GM03348 (cell line): ENCODE results near the gene NEURL4.
A peak's percentile ranks its signal among the peaks of the same experiment; 100 is the strongest.

Experiments
- DNase-seq: peaks from one replicate; pipeline ENCODE4 v3.0.0; 2012; ENCODE audit warnings: low spot score

The NEURL4 gene

GRCh38 chr17:7304179-7304578, 25.0 kb downstream of the NEURL4 start:
- DNase-seq = no peak

GRCh38 chr17:7296189-7296861, 32.8 kb downstream of the NEURL4 start:
- peak; percentile 92 for DNase-seq

GRCh38 chr17:7295230-7296180, 33.6 kb downstream of the NEURL4 start:
- DNase-seq = no peak

- peak; percentile 68 for DNase-seq
These were observed 34.5 kb downstream of the NEURL4 start, which contains the start of gene YBX2 for GRCh38 chr17:7294614-7295153. TSS of gene YBX2 (minus strand) at chr17:7294639. CDS start at chr17:7294500, 139 bp downstream.

GRCh38 chr17:7293816-7294613, 35.1 kb downstream of the NEURL4 start:
- no peak for DNase-seq

- DNase-seq = no peak
These were observed 36.0 kb downstream of the NEURL4 start for GRCh38 chr17:7293159-7293558.

- no peak for DNase-seq
These were observed 36.4 kb downstream of the NEURL4 start for GRCh38 chr17:7292729-7293128.

- no peak for DNase-seq
These were observed 36.9 kb downstream of the NEURL4 start for GRCh38 chr17:7292194-7292593.

- no peak for DNase-seq
These were observed 38.5 kb downstream of the NEURL4 start for GRCh38 chr17:7290685-7291084.

- DNase-seq = no peak
These were observed 39.0 kb downstream of the NEURL4 start for GRCh38 chr17:7290166-7290565.

GRCh38 chr17:7289256-7290032, 39.7 kb downstream of the NEURL4 start:
- DNase-seq = no peak

- peak; percentile 0 for DNase-seq
These were observed 43.5 kb downstream of the NEURL4 start for GRCh38 chr17:7285679-7286078.

- no peak for DNase-seq
These were observed 44.2 kb downstream of the NEURL4 start for GRCh38 chr17:7284911-7285310.

GRCh38 chr17:7283471-7284216, 45.5 kb downstream of the NEURL4 start:
- no peak for DNase-seq

- peak; percentile 15 for DNase-seq
These were observed 46.3 kb downstream of the NEURL4 start for GRCh38 chr17:7282752-7283321.

GRCh38 chr17:7281953-7282751, 47.0 kb downstream of the NEURL4 start:
- peak; percentile 1 for DNase-seq

GRCh38 chr17:7281074-7281952, 47.8 kb downstream of the NEURL4 start, which contains the start of gene SLC2A4:
TSS of gene SLC2A4 (plus strand) at chr17:7281718. CDS start at chr17:7281935, 217 bp downstream.
- peak; percentile 96 for DNase-seq

GRCh38 chr17:7280519-7281073, 48.5 kb downstream of the NEURL4 start:
- DNase-seq = peak; percentile 91
